Psoas muscle (tissue), 8 donors: ENCODE data around the gene TMEM74B. TPM values are rescaled to one million over a fixed set of nuclear protein-coding genes. Genes with fewer than 3 reads are reported as not detected.

Experiments used
- ATAC-seq, 4 donors: fragments of 200-7000 bp; cut with Tn5 transposase; one replicate each; pipeline ENCODE4 v1.9.1; 2020; ENCODE audit warnings: moderate library complexity in 3 of 4, mild to moderate bottlenecking in 2 of 4
- DNase-seq, 2 donors: peaks; one replicate each; pipeline ENCODE4 v3.0.0-alpha.2; 2020
- H3K27ac ChIP-seq: fragments of 200-600 bp; one replicate; pipeline ENCODE4 v1.8.0; 2022
- H3K27me3 ChIP-seq, 3 donors: fragments of 200-600 bp in 1 of 3; one replicate each; pipeline versions ENCODE4 v1.6.1 to v1.8.0; 2013 to 2022; ENCODE audit warnings: low read length in 2 of 3, mild to moderate bottlenecking in 2 of 3, moderate library complexity in 1 of 3; ENCODE audit not compliant: insufficient read depth in 3 of 3
- H3K36me3 ChIP-seq, 2 donors: fragments of 200-600 bp in 1 of 2; one replicate each; pipeline versions ENCODE4 v1.6.1 to v1.8.0; 2013 to 2022; ENCODE audit warnings: low read depth in 1 of 2, mild to moderate bottlenecking in 1 of 2, moderate library complexity in 1 of 2; ENCODE audit not compliant: insufficient read depth in 1 of 2
- H3K4me1 ChIP-seq: fragments of 200-600 bp; one replicate; pipeline ENCODE4 v1.8.0; 2022
- H3K4me3 ChIP-seq: fragments of 200-600 bp; one replicate; pipeline ENCODE4 v1.8.0; 2022; ENCODE audit warnings: mild to moderate bottlenecking
- H3K9me3 ChIP-seq: fragments of 200-600 bp; one replicate; pipeline ENCODE4 v1.8.0; 2022
- WGBS, 3 donors: extraction: QIAGEN DNeasy Blood & Tissue Kit; methylation state at CpG; one replicate each; pipeline versions ENCODE4 v1.1.6 to v1.1.7; 2013; 5-methylcytosine and 5-hydroxymethylcytosine counted together
- intact Hi-C, 2 donors: fragments of 100-400 bp; cut with DNase I; formaldehyde crosslinking; loops; one replicate each; pipeline versions ENCODE4 v1.11.0 to v1.14.2; 2022
- polyA plus RNA-seq, 3 donors: library from polyadenylated mRNA; stranded (reverse); fragments of 200-250 nt; gene quantifications; one replicate each; pipeline ENCODE4 v1.2.3, GENCODE V29; 2013
- total RNA-seq, 4 donors: library from RNA; stranded (reverse); fragmentation: NEBNext Ultra II Directional in 2 of 4; extraction: Animal tissue kit (Norgen Biotek cat#: 25700) in 2 of 4; gene quantifications; one replicate each; pipeline versions ENCODE4 v1.2.1 to v1.2.4, GENCODE V29; 2021 to 2023
- TF ChIP-seq, protein P1 (sequence below): fragments of 200-600 bp; IDR thresholded peaks from one replicate; pipeline ENCODE4 v1.8.0; 2022; ENCODE audit warnings: antibody characterized with exemption
- donor health status: healthy with polysubstance abuse.
- donor health status: DM: no; HTN: no; CAD: no; lungs with moderate emphysema.
- donor health status: Bipolar disorder and iron deficiency.
- donor health status: healthy.
- donor health status: DM: yes; HTN: yes; CAD: no.
- donor health status: DM: no; HTN: no; CAD: no.
- donor health status: DM: no; HTN: no; CAD: no.
- donor health status: DM: yes; HTN: yes; CAD: no.

TMEM74B gene
- total and polyA plus RNA-seq, 7 donors: 0.22 to 2.1 (median 0.67) TPM

DNA sequence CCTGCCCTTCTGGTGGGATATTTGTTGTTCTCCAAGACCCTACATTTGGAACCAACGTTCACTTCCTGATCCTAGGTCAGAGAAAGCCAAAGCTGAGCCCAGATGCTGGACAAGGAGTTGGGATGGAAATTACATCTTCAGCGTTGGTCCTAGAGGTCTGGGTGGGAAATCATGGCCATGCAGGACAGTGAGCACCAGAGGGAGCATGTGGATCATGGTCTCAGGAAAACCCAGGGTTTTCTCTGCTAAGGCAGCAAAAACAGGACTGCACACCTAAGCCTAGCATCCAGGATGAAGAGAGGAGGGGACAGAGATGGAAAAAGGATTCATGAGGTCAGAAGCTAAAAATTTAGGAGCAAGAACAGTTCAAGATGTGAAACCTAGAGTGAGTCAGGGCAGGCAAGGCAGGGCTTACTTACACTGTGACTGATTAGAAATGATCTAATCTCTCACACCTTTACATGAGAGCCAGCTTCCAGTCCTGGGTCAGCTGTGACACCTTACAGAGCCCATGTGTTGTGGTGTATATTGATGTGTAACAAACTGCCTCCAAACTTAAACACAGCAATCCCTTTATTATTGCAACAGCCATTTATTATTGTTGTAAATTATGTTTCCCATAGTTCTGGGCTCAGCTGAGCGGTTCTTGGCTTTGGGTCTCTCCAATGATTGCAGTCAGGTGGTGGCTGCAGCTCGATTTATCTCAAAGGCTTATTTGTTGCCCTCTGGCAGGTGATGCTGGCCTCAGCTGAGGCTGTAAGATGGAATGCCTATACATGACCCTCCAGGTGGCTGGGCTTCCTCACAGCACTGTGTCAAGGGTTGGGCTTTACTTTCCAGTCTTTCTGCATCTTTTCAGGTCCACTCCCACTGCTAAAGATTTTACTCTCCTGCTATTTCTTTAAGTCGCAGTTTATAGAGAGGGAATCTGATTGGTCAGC, 24.9 kb upstream of the TMEM74B start:
- no peak for ATAC-seq
- intact Hi-C loops: loop anchor here (5.0 to 10.0 kb wide), 3 partner anchors 87 to 255 kb away; no protein-coding TSS in a partner anchor
- no peak for DNase-seq

DNA sequence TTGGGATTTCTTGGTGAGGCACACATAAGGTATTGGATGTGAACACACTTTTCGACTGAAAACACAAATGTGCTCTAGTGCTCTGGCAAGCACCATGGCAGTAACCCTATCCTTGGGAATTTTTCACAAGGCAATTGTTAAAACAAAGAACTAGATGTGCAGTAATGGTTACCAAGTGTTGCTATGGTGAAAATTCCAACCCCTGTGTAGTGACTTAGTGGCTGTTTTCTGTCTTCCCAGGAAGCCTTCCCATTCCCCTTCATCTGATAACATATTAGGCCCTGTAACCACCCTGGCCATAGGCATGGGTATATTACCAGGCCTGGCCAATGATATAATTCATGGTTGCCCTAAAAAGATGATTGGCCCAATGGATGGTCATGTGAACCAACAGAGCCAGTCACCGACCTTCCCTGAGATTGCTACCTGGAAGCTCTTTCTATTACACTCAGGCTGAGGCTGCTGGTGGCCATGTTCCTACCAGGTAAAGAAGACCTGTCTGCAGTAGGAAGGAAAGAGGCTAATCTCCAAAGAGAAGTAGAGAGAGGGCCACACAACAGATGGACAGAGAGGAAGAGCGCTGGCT, 22.6 kb upstream of the TMEM74B start:
- WGBS, 3 donors: 66 to 76% (median 71%) methylated on average over 3 of the region's 3 CpGs
- no peak overlapping the region for H3K27ac ChIP-seq
- H3K4me1 ChIP-seq: no peaks in the 10 kb centered on the region
- ATAC-seq (no peak), DNase-seq (no peak)
- H3K27me3 ChIP-seq: peaks cover 0 to 3% (median 0%) of the 10 kb centered on the region in 3 donors
- H3K36me3 ChIP-seq: no peaks in the 10 kb centered on the region
- TF ChIP-seq, protein P1, sequence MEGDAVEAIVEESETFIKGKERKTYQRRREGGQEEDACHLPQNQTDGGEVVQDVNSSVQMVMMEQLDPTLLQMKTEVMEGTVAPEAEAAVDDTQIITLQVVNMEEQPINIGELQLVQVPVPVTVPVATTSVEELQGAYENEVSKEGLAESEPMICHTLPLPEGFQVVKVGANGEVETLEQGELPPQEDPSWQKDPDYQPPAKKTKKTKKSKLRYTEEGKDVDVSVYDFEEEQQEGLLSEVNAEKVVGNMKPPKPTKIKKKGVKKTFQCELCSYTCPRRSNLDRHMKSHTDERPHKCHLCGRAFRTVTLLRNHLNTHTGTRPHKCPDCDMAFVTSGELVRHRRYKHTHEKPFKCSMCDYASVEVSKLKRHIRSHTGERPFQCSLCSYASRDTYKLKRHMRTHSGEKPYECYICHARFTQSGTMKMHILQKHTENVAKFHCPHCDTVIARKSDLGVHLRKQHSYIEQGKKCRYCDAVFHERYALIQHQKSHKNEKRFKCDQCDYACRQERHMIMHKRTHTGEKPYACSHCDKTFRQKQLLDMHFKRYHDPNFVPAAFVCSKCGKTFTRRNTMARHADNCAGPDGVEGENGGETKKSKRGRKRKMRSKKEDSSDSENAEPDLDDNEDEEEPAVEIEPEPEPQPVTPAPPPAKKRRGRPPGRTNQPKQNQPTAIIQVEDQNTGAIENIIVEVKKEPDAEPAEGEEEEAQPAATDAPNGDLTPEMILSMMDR: no peak
- intact Hi-C loops: no loop called here
- H3K9me3 ChIP-seq: no peaks in the 10 kb centered on the region
- no peak overlapping the region for H3K4me3 ChIP-seq

More for the DNA sequence above, 24.9 kb upstream of the TMEM74B start:
- peaks cover 0 to 5% (median 0%) of the 10 kb centered on the region in 3 donors for H3K27me3 ChIP-seq
- TF ChIP-seq, protein P1: no peak
- H3K4me1 ChIP-seq: no peaks in the 10 kb centered on the region
- no peaks in the 10 kb centered on the region for H3K9me3 ChIP-seq
- no peak overlapping the region for H3K27ac ChIP-seq
- H3K4me3 ChIP-seq: no peak overlapping the region
- WGBS, 3 donors: 53 to 58% (median 54%) methylated on average over 5 of the region's 5 CpGs
- H3K36me3 ChIP-seq: no peaks in the 10 kb centered on the region

DNA sequence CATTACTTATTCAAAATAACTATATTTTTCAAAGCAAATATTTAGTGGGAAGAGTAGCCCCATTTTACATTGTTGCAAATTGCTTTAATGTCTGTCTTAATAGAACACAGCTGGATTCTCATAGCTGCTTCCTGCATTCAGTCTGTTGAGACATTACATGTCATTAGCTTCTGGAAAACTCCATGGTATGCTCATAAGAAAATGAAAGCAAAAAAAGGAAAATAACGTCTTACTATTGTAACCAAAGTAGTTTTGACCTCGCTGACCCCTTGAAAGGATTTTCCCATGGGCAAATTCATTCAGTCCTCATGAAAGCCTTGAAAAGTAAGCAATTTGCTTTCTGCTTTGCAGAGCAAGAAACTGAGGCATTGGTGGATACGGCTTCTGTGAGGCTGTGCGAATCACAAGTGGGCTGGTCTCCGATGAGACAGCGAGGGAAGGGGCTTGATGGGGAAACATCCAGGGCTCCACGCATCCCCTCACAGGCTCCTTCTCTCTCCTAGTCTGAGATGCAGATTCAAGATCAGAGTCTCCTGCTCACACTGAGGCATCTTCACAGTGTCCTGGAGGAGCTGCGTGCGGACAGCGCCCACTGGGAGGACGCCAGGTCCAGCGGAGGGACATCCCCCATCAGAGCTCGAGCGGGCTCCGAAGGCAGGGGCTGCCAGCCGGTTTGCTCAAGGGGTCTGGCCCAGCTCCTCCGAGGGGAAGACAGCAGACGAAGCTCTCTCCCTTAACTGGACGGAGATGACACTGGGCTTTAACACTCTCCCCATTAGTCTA, 21.8 kb upstream of the TMEM74B start:
- Histone ChIP-seq H3K4me3 (no peak overlapping the region), H3K36me3 (no peaks in the 10 kb centered on the region), H3K27ac (no peak overlapping the region), H3K27me3 (no peaks in the 10 kb centered on the region), H3K4me1 (no peaks in the 10 kb centered on the region), H3K9me3 (no peaks in the 10 kb centered on the region)
- WGBS, 3 donors: 62 to 75% (median 66%) methylated on average over 19 of the region's 19 CpGs
- intact Hi-C loops: no loop called here
- TF ChIP-seq, protein P1: no peak
- DNase-seq (no peak), ATAC-seq (no peak)

DNA sequence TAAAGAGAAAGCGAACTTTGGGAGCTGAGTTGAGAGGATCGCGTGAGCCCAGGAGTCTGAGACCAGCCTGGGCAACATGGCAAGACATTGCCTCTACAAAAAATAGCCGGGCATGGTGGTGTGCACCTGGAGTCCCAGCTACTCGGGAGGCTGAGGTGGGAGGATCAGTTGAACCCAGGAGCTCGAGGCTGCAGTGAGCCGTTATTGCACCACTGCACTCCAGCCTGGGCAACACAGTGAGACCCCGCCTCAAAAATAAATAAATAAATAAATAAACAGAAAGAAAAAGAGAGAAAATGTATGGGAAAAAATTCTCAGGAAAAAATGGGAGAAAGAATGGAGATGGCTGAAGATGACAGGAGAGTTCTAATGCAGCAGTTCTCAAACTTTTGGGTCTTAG, 21.0 kb upstream of the TMEM74B start:
- WGBS, 3 donors: 89 to 93% (median 91%) methylated on average over 8 of the region's 8 CpGs
- Histone ChIP-seq H3K36me3 (no peaks in the 10 kb centered on the region), H3K4me1 (no peaks in the 10 kb centered on the region), H3K27me3 (no peaks in the 10 kb centered on the region), H3K4me3 (no peak overlapping the region), H3K27ac (no peak overlapping the region), H3K9me3 (no peaks in the 10 kb centered on the region)
- TF ChIP-seq, protein P1: no peak
- intact Hi-C loops: no loop called here
- ATAC-seq (no peak), DNase-seq (no peak)
